ENCODE measurements around the gene HTR2B.
"Not testable (repeated sequence)": the region's sequence is repeated elsewhere in the genome, so short reads cannot be mapped to it uniquely, and the experiment has no call there.

Gene HTR2B

GRCh38 chr2:231159306-231159705 is 34.5 kb upstream of the HTR2B start:
- H3K4me3 ChIP-seq (ENCODE audit: low read depth, low read length), result no peak overlapping the region
- TF ChIP-seq, protein P1, sequence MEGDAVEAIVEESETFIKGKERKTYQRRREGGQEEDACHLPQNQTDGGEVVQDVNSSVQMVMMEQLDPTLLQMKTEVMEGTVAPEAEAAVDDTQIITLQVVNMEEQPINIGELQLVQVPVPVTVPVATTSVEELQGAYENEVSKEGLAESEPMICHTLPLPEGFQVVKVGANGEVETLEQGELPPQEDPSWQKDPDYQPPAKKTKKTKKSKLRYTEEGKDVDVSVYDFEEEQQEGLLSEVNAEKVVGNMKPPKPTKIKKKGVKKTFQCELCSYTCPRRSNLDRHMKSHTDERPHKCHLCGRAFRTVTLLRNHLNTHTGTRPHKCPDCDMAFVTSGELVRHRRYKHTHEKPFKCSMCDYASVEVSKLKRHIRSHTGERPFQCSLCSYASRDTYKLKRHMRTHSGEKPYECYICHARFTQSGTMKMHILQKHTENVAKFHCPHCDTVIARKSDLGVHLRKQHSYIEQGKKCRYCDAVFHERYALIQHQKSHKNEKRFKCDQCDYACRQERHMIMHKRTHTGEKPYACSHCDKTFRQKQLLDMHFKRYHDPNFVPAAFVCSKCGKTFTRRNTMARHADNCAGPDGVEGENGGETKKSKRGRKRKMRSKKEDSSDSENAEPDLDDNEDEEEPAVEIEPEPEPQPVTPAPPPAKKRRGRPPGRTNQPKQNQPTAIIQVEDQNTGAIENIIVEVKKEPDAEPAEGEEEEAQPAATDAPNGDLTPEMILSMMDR (IDR thresholded peaks at IDR 0.05; ENCODE audit: borderline replicate concordance, insufficient read depth, low read depth, low read length), result no peak

DNA sequence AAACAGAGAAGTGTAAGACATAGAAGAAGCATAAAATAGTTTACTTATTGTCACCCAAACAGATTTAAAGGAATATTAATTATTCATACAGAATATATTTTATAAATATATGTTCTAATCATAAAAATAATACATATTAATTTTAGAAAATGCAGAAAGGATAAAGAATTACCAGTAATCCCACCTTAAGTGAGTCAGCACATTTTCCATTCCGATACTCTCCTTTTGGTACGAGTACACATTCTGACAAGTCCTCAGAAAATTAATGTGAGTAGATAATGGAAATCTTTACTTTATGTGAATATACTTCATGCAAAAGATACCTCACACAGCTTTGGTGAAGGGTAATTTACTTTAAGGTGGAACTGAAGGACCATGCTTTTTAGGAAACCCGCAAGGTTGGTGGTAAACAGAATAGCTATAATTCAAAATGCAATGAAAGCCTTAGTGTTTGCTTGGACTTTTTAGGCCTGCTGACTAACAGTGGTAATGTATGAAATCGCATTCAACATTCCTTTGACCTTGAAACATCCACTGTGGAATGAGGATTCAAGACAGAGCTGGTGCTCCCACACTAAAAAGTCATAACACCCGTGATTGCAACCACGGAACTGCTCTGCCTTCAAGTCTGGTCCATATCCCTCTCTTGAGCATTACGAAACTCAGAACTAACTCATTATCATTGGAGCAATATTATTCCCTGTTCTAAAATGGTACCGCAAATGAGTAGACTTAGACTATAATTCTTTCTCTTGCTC is 28.1 kb upstream of the HTR2B start:
- TF ChIP-seq, protein P1 (IDR thresholded peaks at IDR 0.05; ENCODE audit: borderline replicate concordance, insufficient read depth, low read depth, low read length), result no peak
- H3K4me3 ChIP-seq (ENCODE audit: low read depth, low read length), result no peak overlapping the region

- TF ChIP-seq, protein P1 (IDR thresholded peaks at IDR 0.05; ENCODE audit: borderline replicate concordance, insufficient read depth, low read depth, low read length), result no peak
- H3K4me3 ChIP-seq (ENCODE audit: low read depth, low read length), result no peak overlapping the region
Observed at GRCh38 chr2:231146665-231147064, 21.8 kb upstream of the HTR2B start.

DNA sequence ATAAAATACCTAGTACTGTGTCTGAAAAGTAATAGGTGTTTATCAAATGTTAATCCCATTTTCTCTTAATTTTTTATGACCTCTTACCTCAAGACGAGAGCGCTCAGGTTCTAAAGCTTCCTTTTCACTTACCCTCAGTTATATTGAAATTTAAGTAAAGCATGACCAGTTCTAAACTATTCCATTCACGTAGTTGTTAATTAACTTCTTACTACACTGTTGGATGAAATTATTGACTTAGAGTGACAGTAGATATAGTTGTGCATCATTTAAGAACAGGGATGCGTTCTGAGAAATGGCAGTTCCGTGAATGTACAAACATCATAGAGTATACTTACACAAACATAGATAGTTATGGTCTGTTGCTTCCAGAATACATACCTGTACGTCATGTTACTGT is 20.1 kb upstream of the HTR2B start:
- TF ChIP-seq, protein P1 (IDR thresholded peaks at IDR 0.05; ENCODE audit: borderline replicate concordance, insufficient read depth, low read depth, low read length), result no peak

DNA sequence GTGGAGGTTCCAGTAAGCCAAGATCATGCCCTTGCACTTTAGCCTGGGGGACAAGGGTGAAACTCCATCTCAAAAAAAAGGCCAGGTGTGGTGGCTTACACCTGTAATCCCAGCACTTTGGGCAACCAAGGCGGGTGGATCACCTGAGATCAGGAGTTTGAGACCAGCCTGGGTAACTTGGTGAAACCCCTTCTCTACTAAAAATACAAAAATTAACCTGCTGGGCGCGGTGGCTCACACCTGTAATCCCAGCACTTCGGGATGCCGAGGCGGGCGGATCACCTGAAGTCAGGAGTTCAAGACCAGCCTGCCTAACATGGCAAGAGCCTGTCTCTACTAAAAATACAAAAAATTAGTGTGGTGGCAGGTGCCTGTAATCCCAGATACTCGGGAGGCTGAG is 16.0 kb upstream of the HTR2B start:
- H3K4me3 ChIP-seq (ENCODE audit: low read depth, low read length), result not testable (repeated sequence)

More for the DNA sequence above, 20.1 kb upstream of the HTR2B start:
- no peak overlapping the region for H3K4me3 ChIP-seq (ENCODE audit: low read depth, low read length)

- TF ChIP-seq, protein P1 (IDR thresholded peaks at IDR 0.05; ENCODE audit: borderline replicate concordance, insufficient read depth, low read depth, low read length), result no peak
- H3K4me3 ChIP-seq (ENCODE audit: low read depth, low read length), result no peak overlapping the region
Observed at GRCh38 chr2:231139796-231140195, 15.0 kb upstream of the HTR2B start.

DNA sequence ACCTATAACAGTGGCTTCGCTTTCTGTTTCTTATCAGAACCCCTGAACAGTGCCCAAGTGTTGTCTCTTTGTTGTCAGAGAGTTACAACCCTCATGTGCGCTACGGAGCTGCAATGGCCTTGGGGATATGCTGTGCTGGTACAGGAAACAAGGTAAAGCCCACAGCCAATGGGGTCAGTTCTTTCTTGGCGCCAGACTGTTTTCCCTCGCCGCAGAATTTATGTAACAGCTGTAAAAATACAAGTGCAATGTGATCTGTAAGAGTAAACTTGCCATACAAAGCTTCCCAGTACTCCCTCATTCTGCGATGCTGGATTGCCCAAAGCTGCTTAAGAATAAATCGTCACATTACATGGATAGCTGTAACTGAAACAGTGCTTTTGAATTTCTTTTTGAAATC is 13.9 kb upstream of the HTR2B start:
- TF ChIP-seq, protein P1 (IDR thresholded peaks at IDR 0.05; ENCODE audit: borderline replicate concordance, insufficient read depth, low read depth, low read length), result no peak

More for the DNA sequence above, 13.9 kb upstream of the HTR2B start:
- H3K4me3 ChIP-seq (ENCODE audit: low read depth, low read length), result no peak overlapping the region

All from GM12875 (cell line).